WTC11 (cell line): ENCODE results near the gene GRM4. TPM values are rescaled to one million over a fixed set of nuclear protein-coding genes. Genes with fewer than 3 reads are reported as not detected.

ENCODE experiments used
- ATAC-seq: fragments of 200-7000 bp; cut with Tn5 transposase; 2 replicates; pipeline ENCODE4 v1.10.0; 2021; ENCODE audit warnings: mild to moderate bottlenecking, moderate library complexity
- CTCF ChIA-PET: fragments of 300-600 bp; sonication (Branson Sonifier 250); formaldehyde crosslinking; loops from one replicate; lab custom pipeline; 2021; ENCODE audit warnings: antibody characterized with exemption; lab: Charles Lee
- POLR2A ChIA-PET: fragments of 350-600 bp; sonication (Branson Sonifier 250); formaldehyde crosslinking; loops from one replicate; lab custom pipeline; 2021; ENCODE audit warnings: antibody characterized with exemption; lab: Charles Lee
- DNase-seq: peaks from one replicate; pipeline ENCODE4 v3.0.0; 2021; ENCODE audit warnings: low spot score
- H3K27ac Mint-ChIP-seq: 2 replicates; pipeline ENCODE4 v1.8.0; 2021; ENCODE audit warnings: mixed read lengths
- H3K27me3 Mint-ChIP-seq: 2 replicates; pipeline ENCODE4 v1.8.0; 2021; ENCODE audit warnings: low read depth, mild to moderate bottlenecking, moderate library complexity, mixed read lengths
- H3K36me3 Mint-ChIP-seq: 2 replicates; pipeline ENCODE4 v1.8.0; 2021; ENCODE audit warnings: mixed read lengths
- H3K4me1 Mint-ChIP-seq: 2 replicates; pipeline ENCODE4 v1.8.0; 2022; ENCODE audit warnings: mixed read lengths
- H3K4me3 Mint-ChIP-seq: 2 replicates; pipeline ENCODE4 v1.8.0; 2021; ENCODE audit warnings: mild to moderate bottlenecking, moderate library complexity, mixed read lengths
- H3K9me3 Mint-ChIP-seq: 2 replicates; pipeline ENCODE4 v1.8.0; 2021; ENCODE audit warnings: mixed read lengths
- AR ChIP-seq: fragments of 250-450 bp; sonication (Bioruptor Pico); IDR thresholded peaks from 2 replicates; pipeline ENCODE4 v1.9.0; 2021; ENCODE audit warnings: mild to moderate bottlenecking
- CTCF ChIP-seq: fragments of 200-600 bp; IDR thresholded peaks from 2 replicates; pipeline ENCODE4 v1.8.0; 2022; ENCODE audit warnings: antibody characterized with exemption
- EMX1 ChIP-seq: fragments of 250-450 bp; sonication (Bioruptor Pico); IDR thresholded peaks from 2 replicates; pipeline ENCODE4 v1.8.0; 2021; ENCODE audit warnings: mild to moderate bottlenecking
- ETV6 ChIP-seq: sonication (generic); formaldehyde crosslinking; IDR thresholded peaks from 2 replicates; pipeline ENCODE4 v1.8.1; 2022; ENCODE audit warnings: mild to moderate bottlenecking, missing genetic modification reagents
- HMGXB4 ChIP-seq: sonication (generic); formaldehyde crosslinking; IDR thresholded peaks from 2 replicates; pipeline ENCODE4 v1.8.1; 2023; ENCODE audit warnings: mild to moderate bottlenecking, moderate library complexity, missing genetic modification reagents
- IRF2 ChIP-seq: sonication (generic); formaldehyde crosslinking; IDR thresholded peaks from 2 replicates; pipeline ENCODE4 v1.8.0; 2022; ENCODE audit warnings: low read depth, missing genetic modification reagents, borderline replicate concordance
- MXD4 ChIP-seq: fragments of 250-450 bp; sonication (Bioruptor Pico); IDR thresholded peaks from 2 replicates; pipeline ENCODE4 v1.8.0; 2021; ENCODE audit warnings: mild to moderate bottlenecking, moderate library complexity, borderline replicate concordance
- NR1H2 ChIP-seq: sonication (generic); formaldehyde crosslinking; IDR thresholded peaks from 2 replicates; pipeline ENCODE4 v1.9.0; 2021; ENCODE audit warnings: mild to moderate bottlenecking, moderate library complexity, missing genetic modification reagents
- RELA ChIP-seq: sonication (generic); formaldehyde crosslinking; IDR thresholded peaks from 2 replicates; pipeline ENCODE4 v1.8.1; 2022; ENCODE audit warnings: missing genetic modification reagents, mild to moderate bottlenecking, borderline replicate concordance
- ZNF121 ChIP-seq: sonication (generic); formaldehyde crosslinking; IDR thresholded peaks from 2 replicates; pipeline ENCODE4 v1.8.0; 2023; ENCODE audit warnings: missing genetic modification reagents
- ZNF263 ChIP-seq: sonication (generic); formaldehyde crosslinking; IDR thresholded peaks from 2 replicates; pipeline ENCODE4 v1.8.1; 2022; ENCODE audit warnings: low read depth, mild to moderate bottlenecking, moderate library complexity, missing genetic modification reagents
- ZNF512 ChIP-seq: sonication (generic); formaldehyde crosslinking; IDR thresholded peaks from 2 replicates; pipeline ENCODE4 v1.8.1; 2022; ENCODE audit warnings: missing genetic modification reagents, borderline replicate concordance
- total RNA-seq: library from RNA; stranded (reverse); gene quantifications from 3 replicates; pipeline ENCODE4 v1.2.3, GENCODE V29; 2021
- TF ChIP-seq, protein P1 (sequence below): sonication (generic); formaldehyde crosslinking; IDR thresholded peaks from 2 replicates; pipeline ENCODE4 v1.8.1; 2023; ENCODE audit warnings: mild to moderate bottlenecking, missing genetic modification reagents, borderline replicate concordance
- TF ChIP-seq, protein P2 (sequence below): sonication (generic); formaldehyde crosslinking; IDR thresholded peaks from 2 replicates; pipeline ENCODE4 v1.8.0; 2022; ENCODE audit warnings: mild to moderate bottlenecking, missing genetic modification reagents

GRM4 gene
- total RNA-seq, 1 experiment from 2014 or later: 34.5 TPM

DNA sequence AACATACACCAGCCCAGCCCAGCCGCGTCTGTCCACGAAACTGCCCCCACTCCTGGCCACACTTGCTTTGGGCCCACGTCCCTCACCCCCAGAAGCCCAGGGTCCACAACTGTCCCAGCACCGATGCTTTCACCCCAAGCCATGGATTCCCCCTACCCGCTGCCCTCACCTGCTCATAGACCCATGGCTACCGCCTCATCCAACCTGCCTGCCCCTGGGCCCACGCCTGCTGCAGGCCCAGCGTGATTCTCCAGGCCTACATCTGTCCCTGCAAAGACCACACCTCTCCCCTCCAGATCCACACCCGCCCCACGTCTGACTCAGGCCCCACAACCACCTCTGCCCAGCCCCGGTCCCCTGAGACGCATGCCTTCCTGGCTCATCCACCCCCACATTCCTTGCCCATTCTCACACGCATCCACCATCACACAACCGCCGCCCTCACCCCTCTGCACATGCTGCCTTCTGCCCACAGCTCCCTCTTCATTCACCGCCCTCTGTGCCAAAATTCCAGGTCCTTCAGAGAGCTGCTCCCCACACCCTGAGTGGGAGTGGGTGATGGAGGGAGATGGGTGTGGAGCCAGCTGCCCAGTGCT, 86.7 kb downstream of the GRM4 start:
- Mint-ChIP-seq H3K9me3 (no peaks in the 10 kb centered on the region), H3K4me3 (no peak overlapping the region), H3K4me1 (peaks cover 35% of the 10 kb centered on the region), H3K36me3 (no peaks in the 10 kb centered on the region; the same call in 1 of the 2 replicates), H3K27me3 (no peaks in the 10 kb centered on the region; the same call in 1 of the 2 replicates), H3K27ac (no peak overlapping the region; the same call in 1 of the 2 replicates)
- no peak for DNase-seq
- no peak for TF ChIP-seq CTCF
- no peak for TF ChIP-seq ZNF121 (CRISPR knock-in tag)
- TF ChIP-seq ETV6 (CRISPR knock-in tag): no peak
- TF ChIP-seq ZNF512 (CRISPR knock-in tag): no peak
- no peak for TF ChIP-seq IRF2 (CRISPR knock-in tag)
- no peak for TF ChIP-seq MXD4 (CRISPR knock-in tag)
- CTCF ChIA-PET: interaction anchor here (1.1 kb wide), 1 partner anchor 83 kb away, joined by 3 read pairs; no protein-coding TSS in a partner anchor
- no peak for ATAC-seq
- POLR2A ChIA-PET: no interaction called here

DNA sequence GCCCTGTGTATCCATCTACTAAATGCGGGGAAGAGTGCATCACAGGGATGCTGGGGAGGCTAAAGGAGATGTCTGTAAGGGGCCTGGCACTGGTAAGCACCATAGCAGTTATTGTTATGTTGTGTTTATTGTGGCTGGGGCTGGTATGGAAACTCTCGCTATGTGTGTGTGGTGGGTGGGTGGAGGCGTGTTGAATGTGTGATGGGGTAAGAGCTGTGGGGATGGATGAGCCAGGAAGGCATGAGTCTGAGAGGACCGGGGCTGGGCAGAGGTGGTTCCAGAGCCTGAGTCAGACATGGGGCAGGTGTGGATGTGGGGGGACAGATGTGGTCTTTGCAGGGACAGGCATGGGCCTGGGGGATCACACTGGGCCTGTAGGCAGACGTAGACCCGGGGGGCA, 88.1 kb downstream of the GRM4 start:
- H3K4me3 Mint-ChIP-seq: no peak overlapping the region
- H3K36me3 Mint-ChIP-seq: no peaks in the 10 kb centered on the region; the same call in 1 of the 2 replicates
- ATAC-seq: no peak
- no peaks in the 10 kb centered on the region; the same call in 1 of the 2 replicates for H3K27me3 Mint-ChIP-seq
- peak overlapping the region; percentile 12; the same call in 1 of the 2 replicates for H3K27ac Mint-ChIP-seq
- DNase-seq: no peak
- peaks cover 49% of the 10 kb centered on the region for H3K4me1 Mint-ChIP-seq
- ChIA-PET POLR2A (no interaction called here), CTCF (interaction anchor here (0.6 to 1.7 kb wide), 2 partner anchors 88 to 98 kb away, joined by 4 to 7 read pairs; partner anchors contain the start of gene GRM4)
- H3K9me3 Mint-ChIP-seq: no peaks in the 10 kb centered on the region
- TF ChIP-seq, protein P1, sequence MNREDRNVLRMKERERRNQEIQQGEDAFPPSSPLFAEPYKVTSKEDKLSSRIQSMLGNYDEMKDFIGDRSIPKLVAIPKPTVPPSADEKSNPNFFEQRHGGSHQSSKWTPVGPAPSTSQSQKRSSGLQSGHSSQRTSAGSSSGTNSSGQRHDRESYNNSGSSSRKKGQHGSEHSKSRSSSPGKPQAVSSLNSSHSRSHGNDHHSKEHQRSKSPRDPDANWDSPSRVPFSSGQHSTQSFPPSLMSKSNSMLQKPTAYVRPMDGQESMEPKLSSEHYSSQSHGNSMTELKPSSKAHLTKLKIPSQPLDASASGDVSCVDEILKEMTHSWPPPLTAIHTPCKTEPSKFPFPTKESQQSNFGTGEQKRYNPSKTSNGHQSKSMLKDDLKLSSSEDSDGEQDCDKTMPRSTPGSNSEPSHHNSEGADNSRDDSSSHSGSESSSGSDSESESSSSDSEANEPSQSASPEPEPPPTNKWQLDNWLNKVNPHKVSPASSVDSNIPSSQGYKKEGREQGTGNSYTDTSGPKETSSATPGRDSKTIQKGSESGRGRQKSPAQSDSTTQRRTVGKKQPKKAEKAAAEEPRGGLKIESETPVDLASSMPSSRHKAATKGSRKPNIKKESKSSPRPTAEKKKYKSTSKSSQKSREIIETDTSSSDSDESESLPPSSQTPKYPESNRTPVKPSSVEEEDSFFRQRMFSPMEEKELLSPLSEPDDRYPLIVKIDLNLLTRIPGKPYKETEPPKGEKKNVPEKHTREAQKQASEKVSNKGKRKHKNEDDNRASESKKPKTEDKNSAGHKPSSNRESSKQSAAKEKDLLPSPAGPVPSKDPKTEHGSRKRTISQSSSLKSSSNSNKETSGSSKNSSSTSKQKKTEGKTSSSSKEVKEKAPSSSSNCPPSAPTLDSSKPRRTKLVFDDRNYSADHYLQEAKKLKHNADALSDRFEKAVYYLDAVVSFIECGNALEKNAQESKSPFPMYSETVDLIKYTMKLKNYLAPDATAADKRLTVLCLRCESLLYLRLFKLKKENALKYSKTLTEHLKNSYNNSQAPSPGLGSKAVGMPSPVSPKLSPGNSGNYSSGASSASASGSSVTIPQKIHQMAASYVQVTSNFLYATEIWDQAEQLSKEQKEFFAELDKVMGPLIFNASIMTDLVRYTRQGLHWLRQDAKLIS (CRISPR knock-in tag): no peak
- no peak for TF ChIP-seq RELA
- TF ChIP-seq, protein P2, sequence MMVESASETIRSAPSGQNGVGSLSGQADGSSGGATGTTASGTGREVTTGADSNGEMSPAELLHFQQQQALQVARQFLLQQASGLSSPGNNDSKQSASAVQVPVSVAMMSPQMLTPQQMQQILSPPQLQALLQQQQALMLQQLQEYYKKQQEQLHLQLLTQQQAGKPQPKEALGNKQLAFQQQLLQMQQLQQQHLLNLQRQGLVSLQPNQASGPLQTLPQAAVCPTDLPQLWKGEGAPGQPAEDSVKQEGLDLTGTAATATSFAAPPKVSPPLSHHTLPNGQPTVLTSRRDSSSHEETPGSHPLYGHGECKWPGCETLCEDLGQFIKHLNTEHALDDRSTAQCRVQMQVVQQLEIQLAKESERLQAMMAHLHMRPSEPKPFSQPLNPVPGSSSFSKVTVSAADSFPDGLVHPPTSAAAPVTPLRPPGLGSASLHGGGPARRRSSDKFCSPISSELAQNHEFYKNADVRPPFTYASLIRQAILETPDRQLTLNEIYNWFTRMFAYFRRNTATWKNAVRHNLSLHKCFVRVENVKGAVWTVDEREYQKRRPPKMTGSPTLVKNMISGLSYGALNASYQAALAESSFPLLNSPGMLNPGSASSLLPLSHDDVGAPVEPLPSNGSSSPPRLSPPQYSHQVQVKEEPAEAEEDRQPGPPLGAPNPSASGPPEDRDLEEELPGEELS (CRISPR knock-in tag): no peak
- TF ChIP-seq NR1H2 (CRISPR knock-in tag): no peak
- TF ChIP-seq HMGXB4 (CRISPR knock-in tag): no peak
- TF ChIP-seq ZNF263: no peak
- TF ChIP-seq CTCF: no peak
- TF ChIP-seq AR (CRISPR knock-in tag): no peak
- no peak for TF ChIP-seq EMX1 (CRISPR knock-in tag)
